Lower leg skin (tissue), 3 donors: ENCODE measurements around the gene CHML.

Experiments
- CTCF ChIP-seq, 3 donors: fragments of 450-650 bp; IDR thresholded peaks; one replicate each; pipeline ENCODE4 v1.5.1; 2016; ENCODE audit warnings: antibody characterized with exemption in 3 of 3, mild to moderate bottlenecking in 3 of 3, moderate library complexity in 2 of 3
- POLR2A ChIP-seq, 2 donors: fragments of 450-650 bp; IDR thresholded peaks; one replicate each; pipeline ENCODE4 v1.6.1; 2016 to 2017; ENCODE audit warnings: antibody characterized with exemption in 2 of 2, mild to moderate bottlenecking in 1 of 2, moderate library complexity in 1 of 2

GRCh38 chr1:241631674-241632073, 8.5 kb downstream of the CHML start:
- no peak for TF ChIP-seq CTCF (IDR thresholded peaks at IDR 0.05)
- TF ChIP-seq POLR2A (IDR thresholded peaks at IDR 0.05): no peak
